ENCODE data around the gene RLN3. TPM values are rescaled to one million over a fixed set of nuclear protein-coding genes. Genes with fewer than 3 reads are reported as not detected.

Gene RLN3
- total and polyA plus RNA-seq, 2 of the 8 experiments (the other 6 are each of a cell fraction or from before 2014, with no cell fraction given) = not detected

DNA sequence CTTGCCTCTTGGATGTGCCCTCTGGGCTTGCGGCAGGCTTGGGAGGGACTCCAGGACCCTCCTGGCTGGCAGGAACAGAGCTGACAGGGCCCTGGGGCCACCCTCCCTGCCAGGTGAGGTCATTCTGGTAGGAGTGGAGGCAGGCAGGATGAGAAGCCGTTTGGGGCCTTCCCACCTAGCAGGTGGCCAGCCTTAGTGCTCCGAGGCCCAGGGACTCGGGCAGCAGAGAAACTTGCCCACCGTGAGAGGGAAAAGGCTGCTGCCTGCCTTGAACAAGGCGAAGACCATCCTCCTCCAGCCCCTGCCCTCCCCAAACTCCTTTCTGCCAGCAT, 30.4 kb upstream of the RLN3 start:
- H3K9ac ChIP-seq (replicated peaks in 1 of 4; ENCODE audit: extremely low read depth in 1 of 4, low read depth in 3 of 4, low read length in 3 of 4) = no peak overlapping the region; a peak in 1 of 7 replicates
- H3K9me3 ChIP-seq (ENCODE audit: insufficient read depth in 2 of 2, low read depth in 1 of 2, low read length in 1 of 2) = peaks cover 6 to 12% of the 10 kb centered on the region in 2 experiments; a peak in 3 of 4 replicates
- FAIRE-seq (no peak), DNase-seq (ENCODE audit: low read depth in 1 of 2, low spot score in 2 of 2) (no peak)
- TF ChIP-seq BRCA1 (IDR thresholded peaks at IDR 0.05; ENCODE audit: low read depth, low read length) (no peak), YY1 (IDR thresholded peaks at IDR 0.05; ENCODE audit: low read depth, low read length) (no peak)
- H2BK15ac ChIP-seq (ENCODE audit: low read length) = no peak overlapping the region
- ChIA-PET POLR2A (ENCODE audit: partially characterized antibody) (interaction anchor here (0.9 to 4.7 kb wide), 2 partner anchors 8 to 41 kb away, joined by 3 to 16 read pairs; partner anchors contain the start of gene RFX1), CTCF (ENCODE audit: partially characterized antibody) (interaction anchor here (1.9 kb wide), 1 partner anchor 18 kb away, joined by 5 read pairs; no protein-coding TSS in a partner anchor)
- WGBS, 2 experiments (ENCODE audit: extremely low coverage in 1 of 2, insufficient coverage in 1 of 2, insufficient read length in 1 of 2, insufficient replicate concordance in 2 of 2, low coverage in 1 of 2, low lambda C conversion rate in 2 of 2, missing lambda C conversion rate in 1 of 2) = 87% methylated on average over 3 of the region's 6 CpGs; no CpG with 5 or more reads in 1 of the 2 experiments
- no peak overlapping the region for H3K56ac ChIP-seq (replicated peaks; ENCODE audit: insufficient read length, low read depth, low read length)
- H4K20me1 ChIP-seq (replicated peaks in 1 of 2; ENCODE audit: control insufficient read depth in 1 of 2, insufficient read depth in 2 of 2, low read length in 2 of 2) = peaks cover 3% of the 10 kb centered on the region in 2 experiments
- peaks cover 0 to 2% of the 10 kb centered on the region in 2 experiments; a peak in 1 of 4 replicates for H3K79me2 ChIP-seq (ENCODE audit: control insufficient read depth in 1 of 2, insufficient read depth in 2 of 2, low read length in 2 of 2)
- H2BK5ac ChIP-seq (ENCODE audit: low read depth, low read length) = no peak overlapping the region
- no peak overlapping the region for H3K4me2 ChIP-seq (ENCODE audit: insufficient read depth in 1 of 2, low read depth in 2 of 2, low read length in 2 of 2)
- H4K8ac ChIP-seq (ENCODE audit: extremely low read depth, insufficient read depth, low read length) = no peak overlapping the region
- no peak overlapping the region for H2AFZ ChIP-seq (ENCODE audit: low read length)
- no peak overlapping the region for H3K14ac ChIP-seq (ENCODE audit: insufficient read length)
- peaks cover 8% of the 10 kb centered on the region for H3K79me1 ChIP-seq (ENCODE audit: low read depth, low read length)
- H3K23me2 ChIP-seq (ENCODE audit: low read depth, low read length) = no peaks in the 10 kb centered on the region
- H3K27ac ChIP-seq (ENCODE audit: low read depth, low read length) = no peak overlapping the region
- H4K91ac ChIP-seq (replicated peaks; ENCODE audit: insufficient read length, low read length) = no peak overlapping the region
- H3K23ac ChIP-seq (ENCODE audit: insufficient read length) = no peak overlapping the region
- H4K5ac ChIP-seq (ENCODE audit: insufficient read length, low read depth, low read length) = no peak overlapping the region
- no peak overlapping the region for H3K4me3 ChIP-seq (ENCODE audit: extremely low read depth in 1 of 4, insufficient read depth in 2 of 4, low read depth in 3 of 4, low read length in 4 of 4)
- no peak overlapping the region for H2AK5ac ChIP-seq (ENCODE audit: low read depth, low read length)
- no peak overlapping the region for H3K4ac ChIP-seq (replicated peaks; ENCODE audit: insufficient read length, low read depth, low read length)
- H3K36me3 ChIP-seq (ENCODE audit: control insufficient read depth in 2 of 4, insufficient read depth in 4 of 4, low read length in 3 of 4) = peaks cover 0 to 7% (median 0%) of the 10 kb centered on the region in 4 experiments; a peak in 3 of 8 replicates
- H3K4me1 ChIP-seq (replicated peaks in 1 of 4; ENCODE audit: control insufficient read depth in 3 of 4, insufficient read depth in 4 of 4, low read length in 3 of 4) = no peaks in the 10 kb centered on the region; a peak in 1 of 7 replicates
- no peaks in the 10 kb centered on the region for H3K27me3 ChIP-seq (replicated peaks in 1 of 4; ENCODE audit: control insufficient read depth in 3 of 4, extremely low read depth in 1 of 4, insufficient read depth in 3 of 4, low read length in 3 of 4)
- no peak overlapping the region for H2BK12ac ChIP-seq (ENCODE audit: low read depth, low read length)
- H2BK20ac ChIP-seq (ENCODE audit: low read length) = no peak overlapping the region
- H2BK120ac ChIP-seq (replicated peaks; ENCODE audit: low read depth, low read length) = no peak overlapping the region
- no peak overlapping the region for H3K18ac ChIP-seq (ENCODE audit: extremely low read depth, low read length)
